A673 (cell line): Measurements from ENCODE around the gene TMEM17. TPM values are rescaled to one million over a fixed set of nuclear protein-coding genes. Genes with fewer than 3 reads are reported as not detected.

Experiments used
- BruUV-seq: library from RNA; stranded (reverse); fragments of 400-500 nt; replicated peaks from 2 replicates; lab custom pipeline; 2021; lab: Mats Ljungman, UMichigan
- CTCF ChIA-PET: fragments of 300-600 bp; sonication (Branson Sonifier 250); formaldehyde crosslinking; loops from one replicate; lab custom pipeline; 2022; ENCODE audit warnings: antibody characterized with exemption; lab: Charles Lee
- POLR2A ChIA-PET: fragments of 300-600 bp; sonication (Branson Sonifier 250); formaldehyde crosslinking; loops from one replicate; lab custom pipeline; 2022; ENCODE audit warnings: antibody characterized with exemption; ENCODE audit not compliant: low non-redundant PET; lab: Charles Lee
- DNase-seq: peaks from one replicate; pipeline ENCODE4 v3.0.0-alpha.2; 2015; ENCODE audit warnings: low spot score
- H3K27ac ChIP-seq: fragments of 200-600 bp; sonication (generic); 2 replicates; pipeline ENCODE4 v1.5.1; 2016; ENCODE audit warnings: mixed run types, low read depth, mild to moderate bottlenecking, mixed read lengths, antibody characterized with exemption, low read length; ENCODE audit not compliant: poor library complexity, severe bottlenecking
- H3K27me3 ChIP-seq: fragments of 200-600 bp; sonication (generic); replicated peaks from 2 replicates; pipeline ENCODE4 v1.6.1; 2017; ENCODE audit warnings: mixed run types, low read depth, mild to moderate bottlenecking, mixed read lengths, antibody characterized with exemption, low read length; ENCODE audit not compliant: insufficient read depth, poor library complexity
- H3K36me3 ChIP-seq: fragments of 200-600 bp; sonication (generic); 2 replicates; pipeline ENCODE4 v1.6.1; 2016; ENCODE audit warnings: mixed run types, mild to moderate bottlenecking, mixed read lengths, antibody characterized with exemption, low read length; ENCODE audit not compliant: insufficient read depth, poor library complexity, severe bottlenecking
- H3K4me1 ChIP-seq: fragments of 200-600 bp; sonication (generic); 2 replicates; pipeline ENCODE4 v1.6.1; 2017; ENCODE audit warnings: mixed run types, mild to moderate bottlenecking, mixed read lengths, antibody characterized with exemption, low read length; ENCODE audit not compliant: insufficient read depth, poor library complexity, severe bottlenecking
- H3K4me3 ChIP-seq: fragments of 200-600 bp; sonication (generic); 2 replicates; pipeline ENCODE4 v1.5.1; 2016; ENCODE audit warnings: low read depth, mixed run types, mild to moderate bottlenecking, mixed read lengths, low read length; ENCODE audit not compliant: poor library complexity, severe bottlenecking
- H3K9me3 ChIP-seq: fragments of 200-600 bp; sonication (generic); 2 replicates; pipeline ENCODE4 v1.6.1; 2016; ENCODE audit warnings: mixed run types, low read depth, mild to moderate bottlenecking, mixed read lengths, antibody characterized with exemption, low read length; ENCODE audit not compliant: poor library complexity, severe bottlenecking
- CTCF ChIP-seq: fragments of 300-800, 200-600 bp; sonication (generic); conservative IDR thresholded peaks from 2 replicates; pipeline ENCODE4 v1.5.1; 2017; ENCODE audit warnings: low read depth, mild to moderate bottlenecking, antibody characterized with exemption, low read length, moderate library complexity, mixed read lengths
- EZH2 ChIP-seq: fragments of 200-600 bp; sonication (generic); IDR thresholded peaks from 2 replicates; pipeline ENCODE4 v1.6.1; 2017; ENCODE audit warnings: borderline replicate concordance, low read depth, mild to moderate bottlenecking, mixed read lengths, antibody characterized with exemption, low read length; ENCODE audit not compliant: poor library complexity, severe bottlenecking
- intact Hi-C: fragments of 100-400 bp; cut with micrococcal nuclease; formaldehyde crosslinking; loops from one replicate; pipeline ENCODE4 v1.10.0; 2022; ENCODE audit not compliant: unreplicated experiment
- total RNA-seq: library from RNA; stranded (reverse); gene quantifications from 2 replicates; pipeline ENCODE4 v1.2.3, GENCODE V29; 2021

TMEM17 gene
- total RNA-seq, 1 experiment from 2014 or later: 1.5 TPM

- no peaks in the 10 kb centered on the region for H3K4me1 ChIP-seq
- no peaks in the 10 kb centered on the region for H3K27me3 ChIP-seq
- POLR2A ChIA-PET: no interaction called here
- H3K4me3 ChIP-seq: peak overlapping the region; percentile 63
- BruUV-seq: no TSS peak
- no peak for TF ChIP-seq EZH2
- peak; percentile 82 for TF ChIP-seq CTCF
- CTCF ChIA-PET: interaction anchor here (0.6 to 1.7 kb wide), 4 partner anchors 316 to 604 kb away, joined by 4 to 26 read pairs (median 5); no protein-coding TSS in a partner anchor
- no peaks in the 10 kb centered on the region for H3K36me3 ChIP-seq
- no peak overlapping the region for H3K27ac ChIP-seq
- intact Hi-C loops: loop anchor here (1.0 to 5.0 kb wide), 2 partner anchors 318 to 1030 kb away; no protein-coding TSS in a partner anchor
- peak; percentile 61 for DNase-seq
- no peaks in the 10 kb centered on the region for H3K9me3 ChIP-seq
Measured at GRCh38 chr2:62456721-62457539, 49.1 kb downstream of the TMEM17 start.

GRCh38 chr2:62455957-62456692, 49.9 kb downstream of the TMEM17 start:
- no peak for DNase-seq
- Histone ChIP-seq H3K4me1 (no peaks in the 10 kb centered on the region), H3K4me3 (no peak overlapping the region), H3K27me3 (no peaks in the 10 kb centered on the region), H3K9me3 (no peaks in the 10 kb centered on the region), H3K27ac (no peak overlapping the region), H3K36me3 (no peaks in the 10 kb centered on the region)
- TF ChIP-seq CTCF (no peak), EZH2 (no peak)
- POLR2A ChIA-PET: no interaction called here
- intact Hi-C loops: loop anchor here (5.0 kb wide), 1 partner anchor 1031 kb away; no protein-coding TSS in a partner anchor
- CTCF ChIA-PET: interaction anchor here (0.6 to 1.7 kb wide), 2 partner anchors 317 to 320 kb away, joined by 4 to 26 read pairs; no protein-coding TSS in a partner anchor
- no TSS peak for BruUV-seq

GRCh38 chr2:62453955-62454354, 52.0 kb downstream of the TMEM17 start:
- DNase-seq: no peak
- ChIA-PET CTCF (no interaction called here), POLR2A (no interaction called here)
- TF ChIP-seq EZH2 (no peak), CTCF (no peak)
- no peak overlapping the region for H3K27ac ChIP-seq
- no peaks in the 10 kb centered on the region for H3K4me1 ChIP-seq
- H3K4me3 ChIP-seq: no peak overlapping the region
- no peaks in the 10 kb centered on the region for H3K27me3 ChIP-seq
- BruUV-seq: no TSS peak
- no peaks in the 10 kb centered on the region for H3K36me3 ChIP-seq
- H3K9me3 ChIP-seq: no peaks in the 10 kb centered on the region
- intact Hi-C loops: no loop called here
